Astrocyte of the spinal cord (primary cell): ENCODE data around the gene AOC1.

Source experiments
- DNase-seq: peaks from one replicate; pipeline ENCODE4 v3.0.0; 2011; ENCODE audit warnings: low read depth, low spot score
- H3K4me3 ChIP-seq: 2 replicates; pipeline ENCODE4 v1.5.1; 2011; ENCODE audit warnings: low read depth, mild to moderate bottlenecking, low read length, moderate library complexity
- in situ Hi-C: cut with HindIII; loops from 2 replicates; pipeline ENCODE4 v1.10.0; 2017; ENCODE audit warnings: low sequenced_read_pairs
- TF ChIP-seq, protein P1 (sequence below): IDR thresholded peaks from 2 replicates; pipeline ENCODE4 v1.5.1; 2012; ENCODE audit warnings: low read depth, mild to moderate bottlenecking, low read length, inconsistent platforms

AOC1 gene

DNA sequence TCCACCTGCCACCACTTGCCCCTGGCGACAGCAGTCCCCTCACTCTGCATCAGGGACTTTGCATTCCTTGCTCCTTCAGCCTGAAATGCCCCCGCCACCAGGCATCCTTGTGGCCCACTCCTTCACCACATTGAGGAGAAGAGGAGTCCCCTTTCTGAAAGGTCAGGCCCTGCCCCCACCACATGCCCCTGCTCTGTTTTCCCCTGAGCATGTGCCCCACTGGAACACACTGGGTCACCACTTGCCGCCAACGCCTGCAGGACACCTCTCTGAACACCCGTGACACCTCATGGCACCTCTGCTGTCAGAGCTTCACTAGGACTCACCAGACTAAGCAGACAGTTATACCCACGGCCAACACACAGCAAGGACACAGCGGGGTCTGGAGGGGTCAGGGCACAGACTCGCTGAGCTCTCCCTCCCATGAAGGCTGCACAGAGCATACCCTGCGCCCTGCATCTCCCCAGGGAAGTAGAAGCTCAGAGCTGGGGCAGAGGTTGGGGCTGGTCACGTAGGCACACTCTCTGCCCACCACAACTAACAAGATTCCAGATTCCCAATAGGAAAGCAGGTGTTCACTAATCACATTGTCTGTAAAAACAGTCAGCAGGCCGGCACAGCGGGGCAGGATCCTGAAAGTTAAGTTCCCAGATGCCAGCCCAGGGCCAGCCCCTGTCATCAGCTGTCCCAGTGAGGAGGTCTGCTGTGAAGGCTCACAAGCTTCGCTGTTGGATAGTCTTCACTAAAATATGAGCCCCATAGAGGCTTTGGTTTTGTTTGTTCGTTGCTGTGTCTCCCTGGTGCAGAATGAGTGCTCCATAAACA lies 5.8 kb upstream of the AOC1 start:
- TF ChIP-seq, protein P1, sequence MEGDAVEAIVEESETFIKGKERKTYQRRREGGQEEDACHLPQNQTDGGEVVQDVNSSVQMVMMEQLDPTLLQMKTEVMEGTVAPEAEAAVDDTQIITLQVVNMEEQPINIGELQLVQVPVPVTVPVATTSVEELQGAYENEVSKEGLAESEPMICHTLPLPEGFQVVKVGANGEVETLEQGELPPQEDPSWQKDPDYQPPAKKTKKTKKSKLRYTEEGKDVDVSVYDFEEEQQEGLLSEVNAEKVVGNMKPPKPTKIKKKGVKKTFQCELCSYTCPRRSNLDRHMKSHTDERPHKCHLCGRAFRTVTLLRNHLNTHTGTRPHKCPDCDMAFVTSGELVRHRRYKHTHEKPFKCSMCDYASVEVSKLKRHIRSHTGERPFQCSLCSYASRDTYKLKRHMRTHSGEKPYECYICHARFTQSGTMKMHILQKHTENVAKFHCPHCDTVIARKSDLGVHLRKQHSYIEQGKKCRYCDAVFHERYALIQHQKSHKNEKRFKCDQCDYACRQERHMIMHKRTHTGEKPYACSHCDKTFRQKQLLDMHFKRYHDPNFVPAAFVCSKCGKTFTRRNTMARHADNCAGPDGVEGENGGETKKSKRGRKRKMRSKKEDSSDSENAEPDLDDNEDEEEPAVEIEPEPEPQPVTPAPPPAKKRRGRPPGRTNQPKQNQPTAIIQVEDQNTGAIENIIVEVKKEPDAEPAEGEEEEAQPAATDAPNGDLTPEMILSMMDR, result no peak
- H3K4me3 ChIP-seq, result no peak overlapping the region
- DNase-seq, result no peak
- in situ Hi-C loops, result no loop called here

DNA sequence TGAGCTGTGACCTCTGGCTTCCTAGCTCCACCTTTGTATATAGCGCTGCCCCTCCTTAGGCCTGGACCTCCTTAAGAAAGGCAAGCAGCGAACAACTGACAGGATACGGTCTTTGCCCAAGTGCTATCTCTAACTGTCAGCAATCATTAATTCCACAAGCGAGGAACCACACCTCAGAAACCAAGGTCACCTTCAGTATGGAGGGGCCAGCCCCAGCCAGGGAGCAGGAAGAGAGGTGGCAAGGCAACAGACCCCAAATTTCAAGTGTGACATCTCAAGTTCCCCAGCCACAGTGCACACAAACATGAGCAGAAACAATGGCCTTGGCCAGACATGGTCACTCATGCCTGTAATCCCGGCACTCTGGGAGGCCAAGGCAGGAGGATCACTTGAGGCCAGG lies 4.8 kb upstream of the AOC1 start:
- H3K4me3 ChIP-seq, result no peak overlapping the region
- in situ Hi-C loops, result no loop called here
- TF ChIP-seq, protein P1, result no peak

DNA sequence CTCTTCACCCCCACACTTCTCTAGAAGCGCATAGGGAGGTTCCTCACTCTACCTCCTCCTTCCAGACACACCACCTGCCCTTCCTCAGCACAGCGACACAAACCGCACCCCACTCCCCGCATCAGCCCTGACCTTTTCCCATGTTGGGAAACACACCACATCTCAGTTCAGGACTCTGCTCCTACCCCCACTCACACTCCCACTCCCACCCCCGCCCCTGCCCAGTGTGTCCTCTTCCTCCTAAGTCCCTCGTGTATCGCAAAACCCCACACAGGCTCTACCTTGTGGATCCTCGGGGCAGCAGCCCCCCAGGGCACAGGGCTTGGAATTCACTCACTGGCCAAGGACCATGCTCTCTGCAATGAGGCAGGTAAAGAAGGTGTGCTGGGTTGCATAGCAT lies 4.2 kb upstream of the AOC1 start:
- in situ Hi-C loops, result no loop called here

More for the DNA sequence above, 4.8 kb upstream of the AOC1 start:
- no peak for DNase-seq

DNA sequence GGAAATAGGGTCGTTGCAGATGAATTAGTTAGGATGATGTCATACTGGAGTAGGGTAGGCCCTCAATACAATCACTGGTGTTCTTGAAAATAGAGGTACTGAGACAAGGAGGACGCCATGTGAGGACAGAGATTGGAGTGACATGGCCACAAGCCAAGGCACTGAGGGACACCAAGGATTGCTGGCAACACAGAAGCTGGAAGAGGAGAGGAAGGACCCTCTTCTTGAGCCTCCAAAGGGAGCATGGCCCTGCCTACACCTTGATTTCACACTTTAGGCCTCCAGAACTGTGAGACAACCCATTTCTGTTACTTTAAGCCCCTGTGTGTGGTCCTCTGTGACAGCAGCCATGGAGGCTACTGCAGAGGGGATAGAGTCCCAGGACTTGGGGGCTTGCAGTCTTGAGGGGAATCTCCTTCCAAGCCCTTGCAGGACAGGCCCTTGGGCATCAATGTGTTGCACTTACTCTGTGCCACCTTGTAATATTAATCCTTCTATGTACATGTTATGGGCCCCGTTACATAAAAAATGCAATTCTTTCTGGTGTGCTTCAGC lies 3.7 kb upstream of the AOC1 start:
- no peak overlapping the region for H3K4me3 ChIP-seq
- TF ChIP-seq, protein P1, result no peak
- no peak for DNase-seq
- in situ Hi-C loops, result no loop called here

More for the DNA sequence above, 4.2 kb upstream of the AOC1 start:
- no peak for DNase-seq
- TF ChIP-seq, protein P1, result no peak
- H3K4me3 ChIP-seq, result no peak overlapping the region

DNA sequence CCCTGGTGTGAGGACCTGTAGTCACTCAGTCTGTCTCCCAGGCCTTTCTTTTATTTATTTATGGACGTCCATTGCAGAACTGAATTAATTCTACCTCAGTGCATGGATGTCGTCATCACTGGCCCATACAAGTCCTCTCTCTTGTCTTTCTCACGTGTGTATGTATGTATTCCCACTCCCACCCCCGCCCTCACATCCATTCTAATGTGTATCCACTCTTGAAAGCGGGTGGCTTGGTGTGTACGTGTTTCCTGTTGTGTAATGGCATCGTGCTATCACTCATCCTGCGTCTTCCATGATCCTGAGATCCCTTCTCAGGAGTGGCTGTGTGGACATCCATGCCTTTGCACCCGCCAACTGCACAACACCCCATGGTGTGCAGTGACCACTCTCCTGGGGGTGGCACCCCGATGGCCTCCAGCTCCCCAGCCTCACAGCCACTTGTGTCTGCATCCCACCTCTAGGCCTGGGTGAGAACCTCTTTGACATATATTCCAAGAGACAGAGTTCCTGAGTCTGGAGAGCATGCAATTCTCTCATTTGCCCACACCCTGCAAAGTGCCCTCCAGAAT lies 3.0 kb upstream of the AOC1 start:
- H3K4me3 ChIP-seq, result no peak overlapping the region
- in situ Hi-C loops, result no loop called here
- TF ChIP-seq, protein P1, result no peak
- no peak for DNase-seq

DNA sequence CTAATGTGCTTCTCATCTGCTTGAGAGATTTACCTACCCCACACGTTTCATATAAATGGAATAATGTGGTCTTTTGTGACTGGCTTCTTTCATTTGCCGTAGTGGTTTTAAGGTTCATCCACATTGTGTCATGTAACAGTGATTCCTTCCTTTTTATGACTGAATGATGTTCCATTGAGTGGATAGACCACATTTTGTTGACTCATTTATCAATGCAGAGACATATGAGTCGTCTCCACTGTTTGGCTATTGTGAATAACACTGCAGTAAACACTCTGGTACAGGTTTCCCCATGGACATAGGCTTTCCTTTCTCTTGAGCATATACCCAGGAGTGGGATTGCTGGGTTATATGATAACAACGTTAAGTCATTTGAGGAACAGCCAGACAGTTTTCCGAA lies 2.0 kb upstream of the AOC1 start:
- TF ChIP-seq, protein P1, result no peak
- in situ Hi-C loops, result no loop called here
- DNase-seq, result no peak

More for the DNA sequence above, 2.0 kb upstream of the AOC1 start:
- H3K4me3 ChIP-seq, result no peak overlapping the region
